ENCODE results near the gene DDR1. TPM values are rescaled to one million over a fixed set of nuclear protein-coding genes. Genes with fewer than 3 reads are reported as not detected.
"Not testable (repeated sequence)": the region's sequence is repeated elsewhere in the genome, so short reads cannot be mapped to it uniquely, and the experiment has no call there.

DDR1 gene
- total RNA-seq, 2 donors from 2014 or later: 178 to 182 TPM

GRCh38 chr6:30873137-30873640 lies 11.1 kb upstream of the DDR1 start:
- H3K27ac ChIP-seq: no peak overlapping the region
- H3K4me3 ChIP-seq: no peak overlapping the region
- H3K36me3 ChIP-seq: no peaks in the 10 kb centered on the region
- H3K27me3 ChIP-seq (replicated peaks; ENCODE audit: insufficient read depth): no peaks in the 10 kb centered on the region
- DNase-seq (ENCODE audit: low spot score): no peak
- intact Hi-C loops (cut with DNase I): no loop called here
- TF ChIP-seq POLR2AphosphoS5 (IDR thresholded peaks at IDR 0.05) (no peak), CTCF (IDR thresholded peaks at IDR 0.05) (no peak), POLR2A (IDR thresholded peaks at IDR 0.05) (no peak)
- H3K9me3 ChIP-seq: no peaks in the 10 kb centered on the region
- peaks cover 10% of the 10 kb centered on the region for H3K4me1 ChIP-seq (replicated peaks)
- WGBS: 97% methylated on average over 2 of the region's 2 CpGs

DNA sequence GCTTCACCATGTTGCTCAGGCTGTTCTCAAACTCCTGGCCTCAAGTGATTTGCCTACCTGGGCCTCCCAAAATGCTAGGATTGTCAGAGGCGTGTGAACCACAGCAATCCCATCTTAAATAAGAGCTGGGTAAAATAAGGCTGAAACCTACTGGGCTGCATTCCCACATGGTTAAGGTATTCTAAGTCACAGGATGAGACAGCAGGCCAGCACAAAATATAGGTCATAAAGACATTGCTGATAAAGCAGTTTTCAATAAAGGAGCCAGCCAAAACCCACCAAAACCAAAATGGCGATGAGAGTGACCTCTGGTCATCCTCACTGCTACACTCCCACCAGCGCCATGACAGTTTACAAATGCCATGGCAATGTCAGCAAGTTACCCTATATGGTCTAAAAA lies 10.5 kb upstream of the DDR1 start:
- WGBS: 97% methylated on average over 3 of the region's 3 CpGs
- H3K9me3 ChIP-seq; H3K4me1 ChIP-seq (replicated peaks); H3K27me3 ChIP-seq (replicated peaks; ENCODE audit: insufficient read depth); H3K27ac ChIP-seq; intact Hi-C loops (cut with DNase I); H3K4me3 ChIP-seq; DNase-seq (ENCODE audit: low spot score); H3K36me3 ChIP-seq: not testable (repeated sequence)

GRCh38 chr6:30875244-30876038 lies 8.9 kb upstream of the DDR1 start:
- H3K4me1 ChIP-seq (replicated peaks): peaks cover 10% of the 10 kb centered on the region
- H3K27me3 ChIP-seq (replicated peaks; ENCODE audit: insufficient read depth): no peaks in the 10 kb centered on the region
- intact Hi-C loops (cut with DNase I): loop anchor here (5.0 kb wide), 2 partner anchors 133 to 148 kb away; partner anchors contain the start of genes FLOT1 and IER3
- H3K27ac ChIP-seq: peak overlapping the region; percentile 77 to 88
- peak; percentile 64 for DNase-seq (ENCODE audit: low spot score)
- peak in 1 of 4 experiments; percentile 6 for TF ChIP-seq CTCF (IDR thresholded peaks at IDR 0.05)
- peak; percentile 37 for TF ChIP-seq POLR2A (IDR thresholded peaks at IDR 0.05)
- TF ChIP-seq POLR2AphosphoS5 (IDR thresholded peaks at IDR 0.05): no peak
- H3K9me3 ChIP-seq: no peaks in the 10 kb centered on the region
- H3K36me3 ChIP-seq: no peaks in the 10 kb centered on the region
- H3K4me3 ChIP-seq: peak overlapping the region in 1 of 2 donors; percentile 6
- WGBS: 31% methylated on average over 18 of the region's 18 CpGs

DNA sequence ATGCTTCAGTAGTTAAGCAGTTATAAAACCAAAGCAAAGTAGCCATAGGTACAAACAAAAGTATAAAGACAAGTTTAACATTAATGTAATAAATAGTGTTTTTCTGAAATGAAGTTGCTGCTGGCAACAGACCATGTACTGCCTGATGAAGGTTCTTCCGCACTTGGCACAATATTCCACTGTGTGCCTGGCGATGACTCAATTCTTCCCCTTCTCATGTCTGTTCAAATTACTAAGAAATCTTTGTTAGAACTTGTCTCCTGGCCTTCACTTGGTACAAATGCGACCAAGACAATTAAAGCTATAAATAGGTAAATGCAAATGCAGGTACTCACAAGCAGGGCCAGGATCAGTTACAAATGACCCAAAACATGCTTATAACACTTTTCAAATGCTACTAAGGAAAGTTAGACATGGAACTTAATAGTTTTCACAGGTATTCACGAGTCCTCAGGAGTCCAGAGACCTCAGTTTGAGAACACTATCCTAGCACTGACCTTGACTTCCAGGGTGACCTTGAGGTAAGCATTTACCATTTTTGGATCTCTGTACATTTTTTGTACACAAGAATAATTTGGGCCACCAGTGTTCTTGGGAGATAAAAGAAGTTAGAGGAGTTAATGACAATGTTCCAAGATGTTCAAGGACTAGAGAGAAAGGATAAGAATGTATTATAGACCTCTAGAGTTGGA lies 8.1 kb upstream of the DDR1 start:
- TF ChIP-seq POLR2A (IDR thresholded peaks at IDR 0.05) (no peak), POLR2AphosphoS5 (IDR thresholded peaks at IDR 0.05) (peak; percentile 92), CTCF (IDR thresholded peaks at IDR 0.05) (peak in 1 of 4 experiments; percentile 13)
- DNase-seq (ENCODE audit: low spot score): peak; percentile 82
- Histone ChIP-seq H3K4me3 (no peak overlapping the region), H3K4me1 (replicated peaks) (peaks cover 10% of the 10 kb centered on the region), H3K27me3 (replicated peaks; ENCODE audit: insufficient read depth) (no peaks in the 10 kb centered on the region), H3K36me3 (no peaks in the 10 kb centered on the region), H3K9me3 (no peaks in the 10 kb centered on the region), H3K27ac (peak overlapping the region; percentile 77 to 88)
- intact Hi-C loops (cut with DNase I): loop anchor here (5.0 kb wide), 2 partner anchors 134 to 149 kb away; partner anchors contain the start of genes FLOT1 and IER3
- WGBS: 25% methylated on average over 4 of the region's 4 CpGs
